Gastroesophageal sphincter (tissue), 3 donors: Measurements from ENCODE around the gene RSU1.

Source experiments
- POLR2A ChIP-seq, 2 donors: fragments of 450-650 bp; IDR thresholded peaks; one replicate each; pipeline ENCODE4 v1.6.1; 2017; ENCODE audit warnings: antibody characterized with exemption in 2 of 2, mild to moderate bottlenecking in 2 of 2, moderate library complexity in 1 of 2
- TF ChIP-seq, protein P1 (sequence below), 4 experiments: fragments of 200-600 bp in 2 of 4; fragments of 450-650 bp in 2 of 4; sonication (generic) in 1 of 4; IDR thresholded peaks; one replicate each; pipeline ENCODE4 v1.5.1; 2017 to 2019; ENCODE audit warnings: antibody characterized with exemption in 4 of 4, mild to moderate bottlenecking in 2 of 4, moderate library complexity in 2 of 4

- TF ChIP-seq, protein P1, sequence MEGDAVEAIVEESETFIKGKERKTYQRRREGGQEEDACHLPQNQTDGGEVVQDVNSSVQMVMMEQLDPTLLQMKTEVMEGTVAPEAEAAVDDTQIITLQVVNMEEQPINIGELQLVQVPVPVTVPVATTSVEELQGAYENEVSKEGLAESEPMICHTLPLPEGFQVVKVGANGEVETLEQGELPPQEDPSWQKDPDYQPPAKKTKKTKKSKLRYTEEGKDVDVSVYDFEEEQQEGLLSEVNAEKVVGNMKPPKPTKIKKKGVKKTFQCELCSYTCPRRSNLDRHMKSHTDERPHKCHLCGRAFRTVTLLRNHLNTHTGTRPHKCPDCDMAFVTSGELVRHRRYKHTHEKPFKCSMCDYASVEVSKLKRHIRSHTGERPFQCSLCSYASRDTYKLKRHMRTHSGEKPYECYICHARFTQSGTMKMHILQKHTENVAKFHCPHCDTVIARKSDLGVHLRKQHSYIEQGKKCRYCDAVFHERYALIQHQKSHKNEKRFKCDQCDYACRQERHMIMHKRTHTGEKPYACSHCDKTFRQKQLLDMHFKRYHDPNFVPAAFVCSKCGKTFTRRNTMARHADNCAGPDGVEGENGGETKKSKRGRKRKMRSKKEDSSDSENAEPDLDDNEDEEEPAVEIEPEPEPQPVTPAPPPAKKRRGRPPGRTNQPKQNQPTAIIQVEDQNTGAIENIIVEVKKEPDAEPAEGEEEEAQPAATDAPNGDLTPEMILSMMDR (IDR thresholded peaks at IDR 0.05), result no peak
- no peak for TF ChIP-seq POLR2A (IDR thresholded peaks at IDR 0.05)
Observed at GRCh38 chr10:16822027-16822426, 4.8 kb upstream of the RSU1 start.
